Thyroid gland (tissue), 4 donors: ENCODE data around the gene CHDH.

Experiments
- POLR2A ChIP-seq, 2 donors: fragments of 450-650 bp; IDR thresholded peaks; one replicate each; pipeline ENCODE4 v1.6.1; 2017; ENCODE audit warnings: antibody characterized with exemption in 2 of 2, mild to moderate bottlenecking in 2 of 2, moderate library complexity in 1 of 2
- TF ChIP-seq, protein P1 (sequence below), 6 experiments: fragments of 200-600 bp in 3 of 6; fragments of 450-650 bp in 3 of 6; sonication (generic) in 3 of 6; IDR thresholded peaks; one replicate each; pipeline ENCODE4 v1.5.1; 2016 to 2019; ENCODE audit warnings: antibody characterized with exemption in 6 of 6, mild to moderate bottlenecking in 2 of 6, inconsistent platforms in 1 of 6, moderate library complexity in 1 of 6

- no peak for TF ChIP-seq POLR2A (IDR thresholded peaks at IDR 0.05)
- TF ChIP-seq, protein P1, sequence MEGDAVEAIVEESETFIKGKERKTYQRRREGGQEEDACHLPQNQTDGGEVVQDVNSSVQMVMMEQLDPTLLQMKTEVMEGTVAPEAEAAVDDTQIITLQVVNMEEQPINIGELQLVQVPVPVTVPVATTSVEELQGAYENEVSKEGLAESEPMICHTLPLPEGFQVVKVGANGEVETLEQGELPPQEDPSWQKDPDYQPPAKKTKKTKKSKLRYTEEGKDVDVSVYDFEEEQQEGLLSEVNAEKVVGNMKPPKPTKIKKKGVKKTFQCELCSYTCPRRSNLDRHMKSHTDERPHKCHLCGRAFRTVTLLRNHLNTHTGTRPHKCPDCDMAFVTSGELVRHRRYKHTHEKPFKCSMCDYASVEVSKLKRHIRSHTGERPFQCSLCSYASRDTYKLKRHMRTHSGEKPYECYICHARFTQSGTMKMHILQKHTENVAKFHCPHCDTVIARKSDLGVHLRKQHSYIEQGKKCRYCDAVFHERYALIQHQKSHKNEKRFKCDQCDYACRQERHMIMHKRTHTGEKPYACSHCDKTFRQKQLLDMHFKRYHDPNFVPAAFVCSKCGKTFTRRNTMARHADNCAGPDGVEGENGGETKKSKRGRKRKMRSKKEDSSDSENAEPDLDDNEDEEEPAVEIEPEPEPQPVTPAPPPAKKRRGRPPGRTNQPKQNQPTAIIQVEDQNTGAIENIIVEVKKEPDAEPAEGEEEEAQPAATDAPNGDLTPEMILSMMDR (IDR thresholded peaks at IDR 0.05) = no peak
Observed at GRCh38 chr3:53764026-53764775, 82.0 kb downstream of the CHDH start.
